ENCODE data around the gene EMC9.

EMC9 gene

DNA sequence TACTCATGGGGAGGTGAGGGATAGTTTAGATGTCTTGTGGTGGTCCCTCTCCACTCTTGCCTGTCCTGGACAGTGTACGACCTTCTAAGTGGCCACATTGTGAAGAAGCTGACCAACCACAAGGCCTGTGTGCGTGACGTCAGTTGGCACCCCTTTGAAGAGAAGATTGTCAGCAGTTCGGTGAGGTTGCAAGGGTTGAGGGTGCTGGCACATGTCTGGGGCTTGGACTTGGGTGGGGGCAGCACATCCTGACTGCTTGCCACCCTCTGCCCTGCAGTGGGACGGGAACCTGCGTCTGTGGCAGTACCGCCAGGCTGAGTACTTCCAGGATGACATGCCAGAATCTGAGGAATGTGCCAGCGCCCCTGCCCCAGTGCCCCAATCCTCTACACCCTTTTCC is 18.5 kb downstream of the EMC9 start:
- TF ChIP-seq, protein P1, sequence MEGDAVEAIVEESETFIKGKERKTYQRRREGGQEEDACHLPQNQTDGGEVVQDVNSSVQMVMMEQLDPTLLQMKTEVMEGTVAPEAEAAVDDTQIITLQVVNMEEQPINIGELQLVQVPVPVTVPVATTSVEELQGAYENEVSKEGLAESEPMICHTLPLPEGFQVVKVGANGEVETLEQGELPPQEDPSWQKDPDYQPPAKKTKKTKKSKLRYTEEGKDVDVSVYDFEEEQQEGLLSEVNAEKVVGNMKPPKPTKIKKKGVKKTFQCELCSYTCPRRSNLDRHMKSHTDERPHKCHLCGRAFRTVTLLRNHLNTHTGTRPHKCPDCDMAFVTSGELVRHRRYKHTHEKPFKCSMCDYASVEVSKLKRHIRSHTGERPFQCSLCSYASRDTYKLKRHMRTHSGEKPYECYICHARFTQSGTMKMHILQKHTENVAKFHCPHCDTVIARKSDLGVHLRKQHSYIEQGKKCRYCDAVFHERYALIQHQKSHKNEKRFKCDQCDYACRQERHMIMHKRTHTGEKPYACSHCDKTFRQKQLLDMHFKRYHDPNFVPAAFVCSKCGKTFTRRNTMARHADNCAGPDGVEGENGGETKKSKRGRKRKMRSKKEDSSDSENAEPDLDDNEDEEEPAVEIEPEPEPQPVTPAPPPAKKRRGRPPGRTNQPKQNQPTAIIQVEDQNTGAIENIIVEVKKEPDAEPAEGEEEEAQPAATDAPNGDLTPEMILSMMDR (conservative IDR thresholded peaks at IDR 0.05; ENCODE audit: low read length), result no peak
- no peak overlapping the region for H3K4me3 ChIP-seq (ENCODE audit: low read length)
- no peak for DNase-seq (ENCODE audit: low read depth)

DNA sequence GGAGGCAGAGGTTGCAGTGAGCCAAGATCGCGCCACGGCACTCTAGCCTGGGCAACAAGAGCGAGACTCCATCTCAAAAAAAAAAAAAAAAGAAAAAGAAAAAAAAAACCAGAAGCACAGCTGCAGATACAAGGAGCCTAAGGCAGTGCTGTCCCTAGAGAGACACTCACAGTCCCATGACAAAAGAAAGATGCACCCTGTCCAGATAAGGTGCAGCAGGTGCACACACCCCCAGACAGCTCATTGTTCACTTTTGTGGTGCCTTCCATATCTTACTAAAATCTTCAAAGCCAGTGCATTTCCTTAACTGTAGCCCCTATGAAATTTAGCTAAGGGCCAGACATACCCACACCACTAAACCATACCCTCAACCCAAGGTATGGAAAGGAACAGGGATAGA is 19.0 kb downstream of the EMC9 start:
- no peak for DNase-seq (ENCODE audit: low read depth)
- no peak overlapping the region for H3K4me3 ChIP-seq (ENCODE audit: low read length)
- TF ChIP-seq, protein P1 (conservative IDR thresholded peaks at IDR 0.05; ENCODE audit: low read length), result no peak

DNA sequence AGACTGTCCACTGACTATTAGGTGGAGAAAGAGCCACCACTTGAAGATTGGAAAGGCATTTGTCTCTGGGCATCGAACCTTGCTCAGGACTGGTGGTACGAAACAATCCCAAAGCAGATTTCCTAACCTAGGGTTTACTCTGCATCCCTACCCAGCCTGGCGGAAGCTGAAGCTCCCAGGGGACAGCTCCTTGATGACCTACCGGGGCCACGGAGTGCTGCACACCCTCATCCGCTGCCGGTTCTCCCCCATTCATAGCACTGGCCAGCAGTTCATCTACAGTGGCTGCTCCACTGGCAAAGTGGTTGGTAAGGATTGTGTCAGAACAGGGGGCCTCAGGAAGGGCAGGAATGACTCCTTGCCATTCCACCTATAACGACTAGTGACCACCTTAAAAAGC is 20.2 kb downstream of the EMC9 start:
- H3K4me3 ChIP-seq (ENCODE audit: low read length), result no peak overlapping the region
- TF ChIP-seq, protein P1 (conservative IDR thresholded peaks at IDR 0.05; ENCODE audit: low read length), result no peak
- no peak for DNase-seq (ENCODE audit: low read depth)

DNA sequence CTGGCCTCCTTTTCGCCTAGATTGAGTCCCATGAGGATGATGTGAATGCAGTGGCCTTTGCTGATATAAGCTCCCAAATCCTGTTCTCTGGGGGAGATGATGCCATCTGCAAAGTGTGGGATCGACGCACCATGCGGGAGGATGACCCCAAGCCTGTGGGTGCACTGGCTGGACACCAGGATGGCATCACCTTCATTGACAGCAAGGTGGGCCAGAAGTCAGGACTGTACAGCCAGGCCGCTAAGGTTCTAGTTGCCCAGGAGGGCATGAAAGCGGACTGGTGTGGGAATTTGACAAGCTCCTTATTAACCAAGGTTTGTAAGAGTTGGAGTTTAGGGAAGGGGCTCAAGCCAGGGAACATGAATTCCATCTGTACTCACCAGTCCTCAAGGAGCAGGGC is 21.7 kb downstream of the EMC9 start:
- TF ChIP-seq, protein P1 (conservative IDR thresholded peaks at IDR 0.05; ENCODE audit: low read length), result no peak
- no peak overlapping the region for H3K4me3 ChIP-seq (ENCODE audit: low read length)
- no peak for DNase-seq (ENCODE audit: low read depth)

DNA sequence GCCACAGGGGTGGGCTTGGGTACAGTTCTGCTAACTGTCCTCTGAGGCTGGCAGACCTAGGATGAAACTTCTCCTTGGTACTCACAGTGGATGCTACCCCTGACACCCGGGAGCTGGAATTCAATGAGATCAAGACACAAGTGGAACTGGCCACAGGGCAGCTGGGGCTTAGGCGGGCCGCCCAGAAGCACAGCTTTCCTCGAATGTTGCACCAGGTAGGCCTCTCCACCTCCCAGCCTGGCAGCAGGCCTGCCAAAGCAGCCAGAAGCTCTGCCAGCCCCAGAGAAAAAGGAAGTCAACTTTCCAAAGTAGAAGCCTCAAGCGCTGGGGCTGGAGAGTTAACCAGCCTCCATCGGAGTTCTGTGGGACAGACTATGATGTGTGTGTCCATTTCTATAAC is 24.2 kb downstream of the EMC9 start:
- TF ChIP-seq, protein P1 (conservative IDR thresholded peaks at IDR 0.05; ENCODE audit: low read length), result no peak
- H3K4me3 ChIP-seq (ENCODE audit: low read length), result no peak overlapping the region
- no peak for DNase-seq (ENCODE audit: low read depth)

DNA sequence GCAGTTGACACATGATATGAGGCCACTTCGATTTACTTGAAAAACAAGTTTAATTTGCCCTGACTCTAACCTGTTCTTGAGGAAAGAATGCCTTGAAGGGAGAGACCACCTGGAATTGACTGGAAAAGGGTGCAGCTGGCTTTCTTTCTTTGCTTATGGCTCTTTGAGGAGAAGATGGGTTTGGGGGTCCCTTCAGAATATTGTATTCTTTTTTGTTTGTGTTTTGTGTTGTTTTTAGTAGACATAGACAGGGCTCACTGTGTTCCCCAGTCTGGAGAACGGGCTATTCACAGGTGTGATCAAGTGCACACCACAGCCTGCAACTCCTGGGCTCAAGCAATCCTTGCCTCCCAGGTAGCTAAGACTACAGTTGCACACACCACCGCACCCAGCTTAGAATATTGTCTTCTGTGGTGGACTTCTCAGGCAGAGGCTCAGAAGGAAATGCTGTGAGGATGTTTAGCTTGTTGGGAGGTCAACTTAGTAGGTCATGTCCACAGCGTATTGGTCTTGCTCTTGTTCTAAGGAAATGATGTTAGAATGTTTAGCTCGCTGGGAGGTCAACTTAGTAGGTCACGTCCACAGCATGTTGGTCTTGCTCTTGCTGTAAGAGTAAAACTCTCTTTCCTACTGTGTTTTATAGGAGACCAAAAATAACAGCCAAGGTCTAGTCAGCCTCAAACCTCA is 25.1 kb downstream of the EMC9 start:
- TF ChIP-seq, protein P1 (conservative IDR thresholded peaks at IDR 0.05; ENCODE audit: low read length), result no peak

DNA sequence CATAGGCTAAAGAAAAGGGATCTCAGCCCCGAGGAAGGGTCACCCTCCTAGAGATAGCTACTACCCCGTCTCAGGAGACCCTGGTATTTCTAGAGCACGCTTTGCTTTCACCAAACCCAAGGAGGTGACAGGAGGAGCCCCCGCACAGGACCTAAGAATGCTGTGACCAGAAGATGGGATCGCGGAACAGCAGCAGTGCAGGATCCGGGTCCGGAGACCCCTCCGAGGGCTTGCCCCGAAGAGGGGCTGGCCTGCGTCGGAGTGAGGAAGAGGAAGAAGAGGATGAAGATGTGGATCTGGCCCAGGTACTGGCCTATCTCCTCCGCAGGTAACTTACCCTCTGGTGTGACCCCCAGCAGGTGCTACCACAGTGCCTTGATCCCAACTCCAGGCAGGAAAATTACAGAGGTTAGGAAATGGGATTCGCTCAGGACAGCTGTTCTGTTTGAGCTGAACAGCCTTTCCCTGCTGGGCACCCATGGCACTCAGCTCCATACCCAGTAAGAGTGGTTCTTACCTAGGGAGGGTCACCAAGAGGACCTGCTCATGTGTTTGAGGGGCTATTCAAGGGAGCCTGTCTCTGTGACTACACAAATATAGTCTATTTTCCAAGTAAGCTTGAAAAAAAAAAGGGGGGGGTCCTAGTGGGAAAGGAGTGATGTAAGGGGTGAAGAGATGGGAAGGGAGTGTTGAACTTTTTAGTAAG is 25.8 kb downstream of the EMC9 start:
- DNase-seq (ENCODE audit: low read depth), result no peak
- TF ChIP-seq, protein P1 (conservative IDR thresholded peaks at IDR 0.05; ENCODE audit: low read length), result no peak

More for the DNA sequence above, 25.1 kb downstream of the EMC9 start:
- DNase-seq (ENCODE audit: low read depth), result no peak
- H3K4me3 ChIP-seq (ENCODE audit: low read length), result no peak overlapping the region

More for the DNA sequence above, 25.8 kb downstream of the EMC9 start:
- peak overlapping the region; percentile 90 for H3K4me3 ChIP-seq (ENCODE audit: low read length)
